ENCODE data around the gene NCF4. TPM values are rescaled to one million over a fixed set of nuclear protein-coding genes. Genes with fewer than 3 reads are reported as not detected.
A peak's percentile ranks its signal among the peaks of the same experiment; 100 is the strongest.

NCF4 gene
- total and polyA plus RNA-seq, 9 of the 15 experiments (the other 6 are each of a cell fraction or from before 2014, with no cell fraction given) = 0.04 to 0.95 (median 0.33) TPM

- H3K9me1 ChIP-seq (ENCODE audit: control insufficient read depth, insufficient read depth, low read length) = no peaks in the 10 kb centered on the region
- no peak overlapping the region for H2AFZ ChIP-seq (ENCODE audit: low read depth, low read length)
- no peaks in the 10 kb centered on the region for H3K9me3 ChIP-seq (replicated peaks; ENCODE audit: control insufficient read depth, insufficient read depth, low read depth, low read length)
- no peak overlapping the region for H3K4me2 ChIP-seq (ENCODE audit: insufficient read depth, low read length)
- H3K4me1 ChIP-seq (replicated peaks in 1 of 2; ENCODE audit: control insufficient read depth in 2 of 2, insufficient read depth in 2 of 2, low read length in 2 of 2) = no peaks in the 10 kb centered on the region; a peak in 1 of 5 replicates
- no peaks in the 10 kb centered on the region for H4K20me1 ChIP-seq (replicated peaks; ENCODE audit: control insufficient read depth, insufficient read depth, low read length)
- WGBS (ENCODE audit: insufficient coverage, low coverage, missing lambda C conversion rate) = 62% methylated on average over 1 of the region's 1 CpG
- H3K4me3 ChIP-seq = no peak overlapping the region
- no peaks in the 10 kb centered on the region for H3K36me3 ChIP-seq (ENCODE audit: control insufficient read depth, insufficient read depth, low read length)
- ChIA-PET CTCF (ENCODE audit: low intra/inter-chr PET ratio) (no interaction called here), POLR2A (interaction anchor here (0.6 kb wide), 1 partner anchor 26 kb away, joined by 3 read pairs; no protein-coding TSS in a partner anchor)
- no peak overlapping the region for H3K9ac ChIP-seq (ENCODE audit: insufficient read depth in 1 of 2, low read depth in 2 of 2, low read length in 2 of 2)
- DNase-seq (ENCODE audit: extremely low read depth in 1 of 4, low spot score in 3 of 4) = no peak
- H3K27ac ChIP-seq (ENCODE audit: extremely low read depth, low read depth, low read length) = no peak overlapping the region
- ATAC-seq = no peak
- in situ Hi-C loops (cut with MboI) = no loop called here
- intact Hi-C loops (cut with micrococcal nuclease) = no loop called here
- BruUV-seq (replicated peaks) = no TSS peak
- peaks cover 4 to 17% of the 10 kb centered on the region in 2 experiments; a peak in 3 of 5 replicates for H3K27me3 ChIP-seq (ENCODE audit: control insufficient read depth in 2 of 2, insufficient read depth in 2 of 2, low read length in 2 of 2)
- H3K79me2 ChIP-seq (ENCODE audit: control insufficient read depth, insufficient read depth, low read length) = no peaks in the 10 kb centered on the region
- no peak for FAIRE-seq
- TF ChIP-seq TRIM28 (IDR thresholded peaks at IDR 0.05) (peak; percentile 64; the same call in 1 of the 2 replicates), THRB (CRISPR knock-in tag; conservative IDR thresholded peaks at IDR 0.05) (no peak), TRIM24 (IDR thresholded peaks at IDR 0.05) (peak; percentile 87 to 88; a peak in 3 of 4 replicates), ZNF280A (IDR thresholded peaks at IDR 0.05; ENCODE audit: low read depth, partially characterized antibody) (peak; percentile 50), ZNF445 (CRISPR knock-in tag; IDR thresholded peaks at IDR 0.05; ENCODE audit: low read depth) (no peak), GATAD2A (IDR thresholded peaks at IDR 0.05) (no peak), CXXC5 (CRISPR knock-in tag; IDR thresholded peaks at IDR 0.05) (no peak), CBFA2T3 (IDR thresholded peaks at IDR 0.05) (no peak), HLTF (IDR thresholded peaks at IDR 0.05) (peak; percentile 61; the same call in 1 of the 2 replicates), CEBPG (CRISPR knock-in tag; IDR thresholded peaks at IDR 0.05) (no peak), CEBPG (tag; conservative IDR thresholded peaks at IDR 0.05 in 1 of 2, IDR thresholded peaks at IDR 0.05 in 1 of 2) (peak; percentile 70 to 80), CBX3 (IDR thresholded peaks at IDR 0.05; ENCODE audit: borderline replicate concordance in 1 of 2, low read length in 2 of 2) (peak in 1 of 2 experiments; percentile 52; a peak in 1 of 3 replicates), ZNF280B (CRISPR knock-in tag; IDR thresholded peaks at IDR 0.05) (peak; percentile 75; the same call in 1 of the 2 replicates), EZH2 (IDR thresholded peaks at IDR 0.05; ENCODE audit: borderline replicate concordance, low read depth, low read length) (no peak), ZNF77 (CRISPR knock-in tag; IDR thresholded peaks at IDR 0.05) (no peak)
- TF ChIP-seq, protein P1, sequence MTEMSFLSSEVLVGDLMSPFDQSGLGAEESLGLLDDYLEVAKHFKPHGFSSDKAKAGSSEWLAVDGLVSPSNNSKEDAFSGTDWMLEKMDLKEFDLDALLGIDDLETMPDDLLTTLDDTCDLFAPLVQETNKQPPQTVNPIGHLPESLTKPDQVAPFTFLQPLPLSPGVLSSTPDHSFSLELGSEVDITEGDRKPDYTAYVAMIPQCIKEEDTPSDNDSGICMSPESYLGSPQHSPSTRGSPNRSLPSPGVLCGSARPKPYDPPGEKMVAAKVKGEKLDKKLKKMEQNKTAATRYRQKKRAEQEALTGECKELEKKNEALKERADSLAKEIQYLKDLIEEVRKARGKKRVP (CRISPR knock-in tag; IDR thresholded peaks at IDR 0.05) = peak; percentile 53; the same call in 1 of the 2 replicates
- TF ChIP-seq, protein P2, sequence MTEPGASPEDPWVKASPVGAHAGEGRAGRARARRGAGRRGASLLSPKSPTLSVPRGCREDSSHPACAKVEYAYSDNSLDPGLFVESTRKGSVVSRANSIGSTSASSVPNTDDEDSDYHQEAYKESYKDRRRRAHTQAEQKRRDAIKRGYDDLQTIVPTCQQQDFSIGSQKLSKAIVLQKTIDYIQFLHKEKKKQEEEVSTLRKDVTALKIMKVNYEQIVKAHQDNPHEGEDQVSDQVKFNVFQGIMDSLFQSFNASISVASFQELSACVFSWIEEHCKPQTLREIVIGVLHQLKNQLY (CRISPR knock-in tag; conservative IDR thresholded peaks at IDR 0.05) = no peak
These were observed 20.9 kb downstream of the NCF4 start for GRCh38 chr22:36881504-36882245.

Data from K562 (cell line).